GM23338 (cell line): ENCODE data around the gene DYRK4. TPM values are rescaled to one million over a fixed set of nuclear protein-coding genes. Genes with fewer than 3 reads are reported as not detected.

Experiments
- ATAC-seq: fragments of 200-7000 bp; cut with Tn5 transposase; 3 replicates; pipeline ENCODE4 v1.9.1; 2020
- DNase-seq: peaks from one replicate; pipeline ENCODE4 v3.0.0-alpha.2; 2015; ENCODE audit warnings: low spot score
- H2AFZ ChIP-seq: fragments of 200-600 bp; sonication (generic); 2 replicates; pipeline ENCODE4 v1.8.0; 2016; ENCODE audit warnings: antibody characterized with exemption, mild to moderate bottlenecking, moderate library complexity
- H3F3A ChIP-seq: fragments of 200-600 bp; sonication (generic); replicated peaks from 2 replicates; pipeline ENCODE4 v1.8.0; 2017; ENCODE audit warnings: antibody characterized with exemption, mixed run types, low read depth
- H3K27ac ChIP-seq: fragments of 200-600 bp; sonication (generic); 2 replicates; pipeline ENCODE4 v1.6.1; 2016; ENCODE audit warnings: low read depth
- H3K27me3 ChIP-seq: fragments of 200-600 bp; sonication (generic); 2 replicates; pipeline ENCODE4 v1.8.0; 2016; ENCODE audit warnings: mild to moderate bottlenecking, mixed run types, moderate library complexity; ENCODE audit not compliant: insufficient read depth
- H3K36me3 ChIP-seq: fragments of 200-600 bp; sonication (generic); 2 replicates; pipeline ENCODE4 v1.8.0; 2016; ENCODE audit warnings: mild to moderate bottlenecking; ENCODE audit not compliant: insufficient read depth
- H3K4me1 ChIP-seq: fragments of 200-600 bp; sonication (generic); 2 replicates; pipeline ENCODE4 v1.8.0; 2016; ENCODE audit warnings: mild to moderate bottlenecking, moderate library complexity; ENCODE audit not compliant: insufficient read depth
- H3K4me2 ChIP-seq: fragments of 200-600 bp; sonication (generic); 2 replicates; pipeline ENCODE4 v1.7.1; 2017; ENCODE audit warnings: mixed run types
- H3K4me3 ChIP-seq: fragments of 200-600 bp; sonication (generic); 2 replicates; pipeline ENCODE4 v1.6.1; 2016; ENCODE audit warnings: mixed run types
- H3K79me2 ChIP-seq: fragments of 200-600 bp; sonication (generic); replicated peaks from 2 replicates; pipeline ENCODE4 v1.8.0; 2017; ENCODE audit warnings: mild to moderate bottlenecking; ENCODE audit not compliant: insufficient read depth
- H3K9me2 ChIP-seq: fragments of 200-600 bp; sonication (generic); 2 replicates; pipeline ENCODE4 v1.8.0; 2017; ENCODE audit not compliant: insufficient read depth
- H4K20me1 ChIP-seq: fragments of 200-600 bp; sonication (generic); replicated peaks from 2 replicates; pipeline ENCODE4 v1.8.0; 2017; ENCODE audit warnings: mild to moderate bottlenecking; ENCODE audit not compliant: insufficient read depth
- H3K27ac Mint-ChIP-seq: 2 replicates; pipeline ENCODE4 v1.8.0; 2020; ENCODE audit warnings: inconsistent platforms, mild to moderate bottlenecking, moderate library complexity, mixed read lengths
- H3K27me3 Mint-ChIP-seq: 3 replicates; pipeline ENCODE4 v1.8.0; 2022; ENCODE audit warnings: low read depth, mild to moderate bottlenecking, moderate library complexity, mixed read lengths, inconsistent platforms; ENCODE audit not compliant: insufficient read depth, poor library complexity
- H3K36me3 Mint-ChIP-seq: 3 replicates; pipeline ENCODE4 v1.8.0; 2021; ENCODE audit warnings: low read depth, mild to moderate bottlenecking, inconsistent platforms, moderate library complexity, mixed read lengths
- H3K4me1 Mint-ChIP-seq: 3 replicates; pipeline ENCODE4 v1.8.0; 2020; ENCODE audit warnings: mild to moderate bottlenecking, inconsistent platforms, mixed read lengths
- H3K4me3 Mint-ChIP-seq: 3 replicates; pipeline ENCODE4 v1.8.0; 2021; ENCODE audit warnings: moderate library complexity, mild to moderate bottlenecking, inconsistent platforms, mixed read lengths
- H3K9me3 Mint-ChIP-seq: 3 replicates; pipeline ENCODE4 v1.8.0; 2020; ENCODE audit warnings: moderate library complexity, mild to moderate bottlenecking, inconsistent platforms, mixed read lengths
- EZH2 ChIP-seq: fragments of 200-600 bp; sonication (generic); IDR thresholded peaks from one replicate; pipeline ENCODE4 v1.8.0; 2017; ENCODE audit warnings: antibody characterized with exemption, mild to moderate bottlenecking, low read depth; ENCODE audit not compliant: unreplicated experiment
- NANOG ChIP-seq: IDR thresholded peaks from 2 replicates; pipeline ENCODE4 v1.6.1; 2016; ENCODE audit warnings: antibody characterized with exemption, borderline replicate concordance
- ZNF331 ChIP-seq: fragments of 250-450 bp; sonication (Bioruptor Pico); IDR thresholded peaks from 2 replicates; pipeline ENCODE4 v1.5.0; 2020; ENCODE audit warnings: low read depth, mild to moderate bottlenecking, moderate library complexity
- polyA plus RNA-seq: library from polyadenylated mRNA; unstranded; fragments of >200 nt; fragmentation: Nextera tagmentation; extraction: Ambion mirVana; gene quantifications from 2 replicates; pipeline ENCODE4 v1.2.1, GENCODE V29; 2016
- total RNA-seq: library from RNA; depleted of rRNA; stranded (reverse); fragments of >200 nt; shearing (Covaris generic); gene quantifications from 2 replicates; pipeline ENCODE4 v1.2.3, GENCODE V29; 2014; rRNA removed

The DYRK4 gene
- total and polyA plus RNA-seq, 2 experiments from 2014 or later = 11.3 to 16.9 TPM

- H3K4me3 ChIP-seq = no peak overlapping the region
- peaks cover 10% of the 10 kb centered on the region; the same call in 1 of the 2 replicates for H3K4me1 ChIP-seq
- no peaks in the 10 kb centered on the region for H3K9me2 ChIP-seq
- no peaks in the 10 kb centered on the region; the same call in none of the 2 replicates for H4K20me1 ChIP-seq
- H3K36me3 Mint-ChIP-seq = peaks cover 16% of the 10 kb centered on the region
- H3F3A ChIP-seq = no peaks in the 10 kb centered on the region
- H2AFZ ChIP-seq = no peak overlapping the region
- H3K4me3 Mint-ChIP-seq = no peak overlapping the region
- no peak overlapping the region for H3K4me2 ChIP-seq
- H3K27ac ChIP-seq = no peak overlapping the region
- DNase-seq = no peak
- H3K36me3 ChIP-seq = peaks cover 14% of the 10 kb centered on the region; the same call in 1 of the 2 replicates
- H3K79me2 ChIP-seq = peaks cover 56% of the 10 kb centered on the region
- H3K27me3 ChIP-seq = no peaks in the 10 kb centered on the region
- H3K9me3 Mint-ChIP-seq = no peaks in the 10 kb centered on the region
- peaks cover 3% of the 10 kb centered on the region for H3K27me3 Mint-ChIP-seq
- no peak for TF ChIP-seq EZH2
- no peak for TF ChIP-seq NANOG
- TF ChIP-seq ZNF331 (CRISPR knock-in tag) = no peak
- no peak overlapping the region; the same call in 1 of the 2 replicates for H3K27ac Mint-ChIP-seq
- H3K4me1 Mint-ChIP-seq = peaks cover 3% of the 10 kb centered on the region; the same call in 2 of the 3 replicates
- no peak for ATAC-seq
Measured at GRCh38 chr12:4653691-4654090, 91.7 kb downstream of the DYRK4 start.

Other genes starting within 250 kb of the DYRK4 start
- gene TIGAR, start 241.0 kb upstream of the DYRK4 start, total RNA-seq = 10.4 and 17.0 TPM in 2 replicates
- 9.3 and 13.3 TPM in 2 replicates for gene TIGAR, start 241.0 kb upstream of the DYRK4 start, polyA plus RNA-seq
- 0.23 and 0.56 TPM in 2 replicates for gene FGF23, start 182.5 kb upstream of the DYRK4 start, total RNA-seq
- gene FGF23, start 182.5 kb upstream of the DYRK4 start, polyA plus RNA-seq = 0.19 and 0.44 TPM in 2 replicates
- not detected in 2 replicates for gene FGF6, start 116.4 kb upstream of the DYRK4 start, total RNA-seq
- gene FGF6, start 116.4 kb upstream of the DYRK4 start, polyA plus RNA-seq = not detected in 2 replicates
- 75.2 and 84.5 TPM in 2 replicates for gene RAD51AP1, start 23.3 kb upstream of the DYRK4 start, total RNA-seq
- 112 and 119 TPM in 2 replicates for gene RAD51AP1, start 23.3 kb upstream of the DYRK4 start, polyA plus RNA-seq
- 1.9 and 3.2 TPM in 2 replicates for gene AKAP3, start 86.8 kb downstream of the DYRK4 start, total RNA-seq
- gene AKAP3, start 86.8 kb downstream of the DYRK4 start, polyA plus RNA-seq = 1.3 and 1.4 TPM in 2 replicates
- 17.8 and 35.4 TPM in 2 replicates for gene NDUFA9, start 86.9 kb downstream of the DYRK4 start, total RNA-seq
- 71.0 and 79.8 TPM in 2 replicates for gene NDUFA9, start 86.9 kb downstream of the DYRK4 start, polyA plus RNA-seq
- gene GALNT8, start 158.2 kb downstream of the DYRK4 start, total RNA-seq = 7.7 and 8.4 TPM in 2 replicates
- 3.8 and 5.4 TPM in 2 replicates for gene GALNT8, start 158.2 kb downstream of the DYRK4 start, polyA plus RNA-seq